WTC11 (cell line): ENCODE measurements around the gene PRKAG2. TPM values are rescaled to one million over a fixed set of nuclear protein-coding genes. Genes with fewer than 3 reads are reported as not detected.

Experiments
- ATAC-seq: fragments of 200-7000 bp; cut with Tn5 transposase; 2 replicates; pipeline ENCODE4 v1.10.0; 2021; ENCODE audit warnings: mild to moderate bottlenecking, moderate library complexity
- CTCF ChIA-PET: fragments of 300-600 bp; sonication (Branson Sonifier 250); formaldehyde crosslinking; loops from one replicate; lab custom pipeline; 2021; ENCODE audit warnings: antibody characterized with exemption; lab: Charles Lee
- POLR2A ChIA-PET: fragments of 350-600 bp; sonication (Branson Sonifier 250); formaldehyde crosslinking; loops from one replicate; lab custom pipeline; 2021; ENCODE audit warnings: antibody characterized with exemption; lab: Charles Lee
- DNase-seq: peaks from one replicate; pipeline ENCODE4 v3.0.0; 2021; ENCODE audit warnings: low spot score
- H3K27ac Mint-ChIP-seq: 2 replicates; pipeline ENCODE4 v1.8.0; 2021; ENCODE audit warnings: mixed read lengths
- H3K27me3 Mint-ChIP-seq: 2 replicates; pipeline ENCODE4 v1.8.0; 2021; ENCODE audit warnings: low read depth, mild to moderate bottlenecking, moderate library complexity, mixed read lengths
- H3K36me3 Mint-ChIP-seq: 2 replicates; pipeline ENCODE4 v1.8.0; 2021; ENCODE audit warnings: mixed read lengths
- H3K4me1 Mint-ChIP-seq: 2 replicates; pipeline ENCODE4 v1.8.0; 2022; ENCODE audit warnings: mixed read lengths
- H3K4me3 Mint-ChIP-seq: 2 replicates; pipeline ENCODE4 v1.8.0; 2021; ENCODE audit warnings: mild to moderate bottlenecking, moderate library complexity, mixed read lengths
- H3K9me3 Mint-ChIP-seq: 2 replicates; pipeline ENCODE4 v1.8.0; 2021; ENCODE audit warnings: mixed read lengths
- AR ChIP-seq: fragments of 250-450 bp; sonication (Bioruptor Pico); IDR thresholded peaks from 2 replicates; pipeline ENCODE4 v1.9.0; 2021; ENCODE audit warnings: mild to moderate bottlenecking
- ATF1 ChIP-seq: sonication (generic); formaldehyde crosslinking; IDR thresholded peaks from 2 replicates; pipeline ENCODE4 v1.8.1; 2023; ENCODE audit warnings: mild to moderate bottlenecking, moderate library complexity, missing genetic modification reagents
- CDX4 ChIP-seq: fragments of 250-450 bp; sonication (Bioruptor Pico); IDR thresholded peaks from 2 replicates; pipeline ENCODE4 v1.9.0; 2021; ENCODE audit warnings: moderate library complexity, mild to moderate bottlenecking, inconsistent platforms, borderline replicate concordance
- CREB1 ChIP-seq: sonication (generic); formaldehyde crosslinking; IDR thresholded peaks from 2 replicates; pipeline ENCODE4 v1.8.0; 2023; ENCODE audit warnings: mild to moderate bottlenecking, missing genetic modification reagents
- CREM ChIP-seq: sonication (generic); formaldehyde crosslinking; IDR thresholded peaks from 2 replicates; pipeline ENCODE4 v1.8.1; 2022; ENCODE audit warnings: mild to moderate bottlenecking, missing genetic modification reagents, moderate library complexity
- CTCF ChIP-seq: fragments of 200-600 bp; IDR thresholded peaks from 2 replicates; pipeline ENCODE4 v1.8.0; 2022; ENCODE audit warnings: antibody characterized with exemption
- E2F1 ChIP-seq: sonication (generic); formaldehyde crosslinking; IDR thresholded peaks from 2 replicates; pipeline ENCODE4 v1.8.0; 2022; ENCODE audit warnings: mild to moderate bottlenecking, missing genetic modification reagents
- E2F4 ChIP-seq: sonication (generic); formaldehyde crosslinking; IDR thresholded peaks from 2 replicates; pipeline ENCODE4 v1.8.1; 2022; ENCODE audit warnings: low read depth, mild to moderate bottlenecking, moderate library complexity, missing genetic modification reagents, borderline replicate concordance
- ETV6 ChIP-seq: sonication (generic); formaldehyde crosslinking; IDR thresholded peaks from 2 replicates; pipeline ENCODE4 v1.8.1; 2022; ENCODE audit warnings: mild to moderate bottlenecking, missing genetic modification reagents
- HMGXB4 ChIP-seq: sonication (generic); formaldehyde crosslinking; IDR thresholded peaks from 2 replicates; pipeline ENCODE4 v1.8.1; 2023; ENCODE audit warnings: mild to moderate bottlenecking, moderate library complexity, missing genetic modification reagents
- JAZF1 ChIP-seq: fragments of 250-450 bp; sonication (Bioruptor Pico); IDR thresholded peaks from 2 replicates; pipeline ENCODE4 v1.9.0; 2021; ENCODE audit warnings: moderate library complexity, mild to moderate bottlenecking, inconsistent platforms
- KAT7 ChIP-seq: sonication (generic); formaldehyde crosslinking; IDR thresholded peaks from 2 replicates; pipeline ENCODE4 v1.8.1; 2023; ENCODE audit warnings: missing genetic modification reagents, mild to moderate bottlenecking, borderline replicate concordance
- MYBL2 ChIP-seq: sonication (generic); formaldehyde crosslinking; IDR thresholded peaks from 2 replicates; pipeline ENCODE4 v1.8.1; 2023; ENCODE audit warnings: mild to moderate bottlenecking, moderate library complexity, missing genetic modification reagents
- NFATC4 ChIP-seq: fragments of 250-450 bp; sonication (Bioruptor Pico); IDR thresholded peaks from 2 replicates; pipeline ENCODE4 v1.9.0; 2021; ENCODE audit warnings: mild to moderate bottlenecking
- NFYB ChIP-seq: sonication (generic); formaldehyde crosslinking; conservative IDR thresholded peaks from 2 replicates; pipeline ENCODE4 v1.8.0; 2022; ENCODE audit warnings: low read depth, missing genetic modification reagents
- NR1H2 ChIP-seq: sonication (generic); formaldehyde crosslinking; IDR thresholded peaks from 2 replicates; pipeline ENCODE4 v1.9.0; 2021; ENCODE audit warnings: mild to moderate bottlenecking, moderate library complexity, missing genetic modification reagents
- OVOL2 ChIP-seq: fragments of 250-450 bp; sonication (Bioruptor Pico); IDR thresholded peaks from 2 replicates; pipeline ENCODE4 v1.9.0; 2021; ENCODE audit warnings: mild to moderate bottlenecking, borderline replicate concordance
- RORB ChIP-seq: fragments of 250-450 bp; sonication (Bioruptor Pico); IDR thresholded peaks from 2 replicates; pipeline ENCODE4 v1.9.0; 2021; ENCODE audit warnings: mild to moderate bottlenecking
- SOX15 ChIP-seq: fragments of 250-450 bp; sonication (Bioruptor Pico); IDR thresholded peaks from 2 replicates; pipeline ENCODE4 v1.9.0; 2021; ENCODE audit warnings: mild to moderate bottlenecking
- TCF7 ChIP-seq: sonication (generic); formaldehyde crosslinking; IDR thresholded peaks from 2 replicates; pipeline ENCODE4 v1.8.0; 2022; ENCODE audit warnings: mild to moderate bottlenecking, low read depth, missing genetic modification reagents, moderate library complexity
- TEAD1 ChIP-seq: sonication (generic); formaldehyde crosslinking; IDR thresholded peaks from 2 replicates; pipeline ENCODE4 v1.8.0; 2022; ENCODE audit warnings: mild to moderate bottlenecking, missing genetic modification reagents
- TP53 ChIP-seq: sonication (generic); formaldehyde crosslinking; IDR thresholded peaks from 2 replicates; pipeline ENCODE4 v1.8.1; 2023; ENCODE audit warnings: mild to moderate bottlenecking, missing genetic modification reagents
- ZNF121 ChIP-seq: sonication (generic); formaldehyde crosslinking; IDR thresholded peaks from 2 replicates; pipeline ENCODE4 v1.8.0; 2023; ENCODE audit warnings: missing genetic modification reagents
- ZNF416 ChIP-seq: fragments of 250-450 bp; sonication (Bioruptor Pico); IDR thresholded peaks from 2 replicates; pipeline ENCODE4 v1.9.0; 2021; ENCODE audit warnings: mild to moderate bottlenecking, inconsistent platforms
- ZNF425 ChIP-seq: fragments of 250-450 bp; sonication (Bioruptor Pico); conservative IDR thresholded peaks from 2 replicates; pipeline ENCODE4 v1.9.0; 2021; ENCODE audit warnings: mild to moderate bottlenecking
- total RNA-seq: library from RNA; stranded (reverse); gene quantifications from 3 replicates; pipeline ENCODE4 v1.2.3, GENCODE V29; 2021

Gene PRKAG2
- total RNA-seq, 1 experiment from 2014 or later, result 20.3 TPM

- H3K27me3 Mint-ChIP-seq, result no peaks in the 10 kb centered on the region; the same call in 1 of the 2 replicates
- 0 out of 2 replicates have a peak, but pooled peaks cover 3% of the 10 kb centered on the region for H3K9me3 Mint-ChIP-seq
- TF ChIP-seq NFATC4 (CRISPR knock-in tag), result no peak
- no peak for TF ChIP-seq KAT7 (CRISPR knock-in tag)
- no peak for TF ChIP-seq ZNF416 (CRISPR knock-in tag)
- TF ChIP-seq E2F1, result no peak
- no peak for TF ChIP-seq MYBL2 (CRISPR knock-in tag)
- no peak for TF ChIP-seq TEAD1 (CRISPR knock-in tag)
- TF ChIP-seq ETV6 (CRISPR knock-in tag), result no peak
- TF ChIP-seq CTCF, result no peak
- TF ChIP-seq CREB1 (CRISPR knock-in tag), result no peak
- no peak for TF ChIP-seq CDX4
- TF ChIP-seq ATF1 (CRISPR knock-in tag), result no peak
- no peak for TF ChIP-seq TCF7
- no peak for TF ChIP-seq AR (CRISPR knock-in tag)
- no peak for TF ChIP-seq ZNF121 (CRISPR knock-in tag)
- TF ChIP-seq RORB (CRISPR knock-in tag), result no peak
- no peak for TF ChIP-seq JAZF1 (CRISPR knock-in tag)
- TF ChIP-seq SOX15 (CRISPR knock-in tag), result no peak
- no peaks in the 10 kb centered on the region for H3K36me3 Mint-ChIP-seq
- ATAC-seq (no peak), DNase-seq (no peak)
- CTCF ChIA-PET, result interaction anchor here (1.0 kb wide), 1 partner anchor 11 kb away, joined by 3 read pairs; no protein-coding TSS in a partner anchor
- no peak overlapping the region for H3K27ac Mint-ChIP-seq
- no peak overlapping the region for H3K4me3 Mint-ChIP-seq
- POLR2A ChIA-PET, result no interaction called here
- H3K4me1 Mint-ChIP-seq, result peaks cover 4% of the 10 kb centered on the region
Measured at GRCh38 chr7:151715666-151716315, 161.1 kb downstream of the PRKAG2 start.

- Mint-ChIP-seq H3K4me1 (no peaks in the 10 kb centered on the region), H3K9me3 (0 out of 2 replicates have a peak, but pooled peaks cover 3% of the 10 kb centered on the region), H3K4me3 (no peak overlapping the region), H3K36me3 (no peaks in the 10 kb centered on the region), H3K27ac (no peak overlapping the region), H3K27me3 (peaks cover 6% of the 10 kb centered on the region; the same call in 1 of the 2 replicates)
- CTCF ChIA-PET, result interaction anchor here (0.5 kb wide), 1 partner anchor 41 kb away, joined by 3 read pairs; no protein-coding TSS in a partner anchor
- DNase-seq (no peak), ATAC-seq (no peak)
- POLR2A ChIA-PET, result no interaction called here
- TF ChIP-seq ZNF425 (CRISPR knock-in tag), result no peak
- no peak for TF ChIP-seq E2F4 (CRISPR knock-in tag)
- TF ChIP-seq NR1H2 (CRISPR knock-in tag), result no peak
- TF ChIP-seq KAT7 (CRISPR knock-in tag), result no peak
- no peak for TF ChIP-seq NFYB
- TF ChIP-seq CREM (CRISPR knock-in tag), result no peak
- no peak for TF ChIP-seq TP53 (CRISPR knock-in tag)
- TF ChIP-seq HMGXB4 (CRISPR knock-in tag), result no peak
- TF ChIP-seq OVOL2 (CRISPR knock-in tag), result no peak
Measured at GRCh38 chr7:151714201-151714600, 162.7 kb downstream of the PRKAG2 start.
